C4-2B (cell line): Measurements from ENCODE around the gene LAMA2.

ENCODE experiments used
- CTCF ChIP-seq: fragments of 450-650 bp; conservative IDR thresholded peaks from 2 replicates; pipeline ENCODE4 v1.5.1; 2017; ENCODE audit warnings: mild to moderate bottlenecking
- ZFX ChIP-seq: fragments of 450-650 bp; IDR thresholded peaks from 2 replicates; pipeline ENCODE4 v1.6.1; 2017

- TF ChIP-seq CTCF: no peak
- no peak for TF ChIP-seq ZFX
Observed at GRCh38 chr6:128990360-128990759, 107.4 kb downstream of the LAMA2 start.
